ENCODE results near the gene AKT2. TPM values are rescaled to one million over a fixed set of nuclear protein-coding genes. Genes with fewer than 3 reads are reported as not detected.

The AKT2 gene
- total RNA-seq, 1 experiment from 2014 or later: 71.9 TPM

DNA sequence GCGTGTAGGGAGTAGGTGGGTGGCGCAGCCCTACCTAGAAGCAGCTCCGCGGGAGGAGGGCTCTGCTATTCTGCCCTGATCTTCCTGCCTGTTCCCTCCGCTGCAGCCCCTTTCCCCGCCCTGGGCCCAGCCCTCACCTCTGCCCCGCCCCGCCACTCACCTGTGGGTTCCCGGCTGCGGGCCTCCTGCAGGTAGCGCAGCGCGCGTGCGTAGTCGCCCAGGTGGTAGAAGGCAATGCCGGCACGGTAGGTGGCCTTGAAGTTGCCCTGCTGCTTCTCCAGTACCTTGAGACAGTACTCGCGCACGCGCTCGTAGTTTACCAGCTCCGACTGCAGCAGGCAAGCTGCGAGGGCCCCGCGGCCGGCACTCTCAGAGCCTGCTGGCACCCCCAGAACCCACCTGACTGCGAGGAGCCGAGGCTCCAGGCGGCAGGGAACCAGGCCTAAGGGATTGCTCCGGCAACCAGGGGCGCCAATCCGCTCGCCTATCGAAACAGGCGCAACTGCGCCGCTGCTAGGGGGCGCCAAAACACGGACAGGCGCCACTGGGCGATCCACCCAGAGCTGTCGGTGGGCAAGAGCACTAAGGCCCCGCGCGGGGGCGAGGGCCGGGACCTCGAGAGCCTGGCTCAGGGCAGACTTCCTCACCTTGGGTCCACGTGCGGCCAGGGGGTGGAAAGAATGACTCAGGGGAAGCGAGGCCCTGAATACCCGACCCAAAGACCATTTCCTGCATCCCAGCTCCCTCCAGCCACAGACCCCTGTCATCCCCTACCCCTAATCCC, 67.9 kb downstream of the AKT2 start:
- no peak for DNase-seq (ENCODE audit: low read depth in 1 of 2, low spot score in 2 of 2)
- H3K9me3 ChIP-seq (replicated peaks): peaks cover 2% of the 10 kb centered on the region

GRCh38 chr19:40216777-40217026, 68.4 kb downstream of the AKT2 start:
- no peak overlapping the region for H3K4me3 ChIP-seq
- H3K4me1 ChIP-seq (replicated peaks): peaks cover 13% of the 10 kb centered on the region; the same call in 1 of the 2 replicates
- H3K27ac ChIP-seq: no peak overlapping the region
- no peaks in the 10 kb centered on the region for H3K36me3 ChIP-seq
- H3K27me3 ChIP-seq (replicated peaks): peaks cover 29% of the 10 kb centered on the region
- no peak for DNase-seq (ENCODE audit: low read depth in 1 of 2, low spot score in 2 of 2)
- no peaks in the 10 kb centered on the region; the same call in 1 of the 2 replicates for H3K9me3 ChIP-seq (replicated peaks)

More for the DNA sequence above, 67.9 kb downstream of the AKT2 start:
- Histone ChIP-seq H3K4me3 (no peak overlapping the region), H3K27ac (no peak overlapping the region), H3K4me1 (replicated peaks) (peaks cover 13% of the 10 kb centered on the region; the same call in 1 of the 2 replicates), H3K27me3 (replicated peaks) (peaks cover 29% of the 10 kb centered on the region), H3K36me3 (no peaks in the 10 kb centered on the region)

DNA sequence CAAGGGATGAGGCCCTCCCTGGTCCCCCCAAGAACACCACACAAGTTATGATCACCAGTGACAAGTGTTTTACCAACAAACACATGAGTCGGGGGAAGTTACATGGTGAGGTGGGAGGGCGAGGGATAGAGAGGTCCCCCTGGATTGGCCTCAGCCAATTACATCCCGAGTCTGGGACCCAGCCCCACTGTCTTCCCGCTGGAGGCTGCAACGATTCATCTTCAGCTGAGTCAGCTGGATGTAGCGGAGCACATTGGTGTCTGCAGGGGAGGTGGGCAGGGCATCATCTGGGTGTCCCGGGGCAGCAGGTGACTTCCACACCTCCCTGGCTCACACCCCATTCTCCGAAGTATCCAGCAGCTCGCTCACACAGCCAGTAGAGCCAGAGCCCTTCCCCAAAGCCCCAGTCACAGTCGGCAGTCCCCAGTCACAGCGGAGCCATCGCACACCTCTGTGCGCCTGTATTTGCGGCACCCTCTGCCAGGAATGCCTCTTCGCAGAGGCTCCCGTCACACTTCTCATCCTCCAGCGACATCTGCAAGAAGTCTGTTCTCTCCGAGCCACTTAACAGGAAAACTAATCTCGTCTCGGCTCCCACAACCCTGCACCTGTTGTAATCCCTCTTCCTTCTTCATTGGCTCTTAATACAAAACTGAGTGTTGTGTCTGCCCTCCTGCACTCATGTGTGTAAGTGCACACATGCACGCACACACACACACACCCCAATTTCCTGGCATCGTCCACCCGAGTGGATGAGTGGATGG, 69.0 kb downstream of the AKT2 start:
- DNase-seq (ENCODE audit: low read depth in 1 of 2, low spot score in 2 of 2): no peak
- Histone ChIP-seq H3K4me3 (no peak overlapping the region), H3K36me3 (no peaks in the 10 kb centered on the region), H3K9me3 (replicated peaks) (no peaks in the 10 kb centered on the region; the same call in 1 of the 2 replicates), H3K4me1 (replicated peaks) (peaks cover 13% of the 10 kb centered on the region; the same call in 1 of the 2 replicates), H3K27me3 (replicated peaks) (peaks cover 29% of the 10 kb centered on the region), H3K27ac (no peak overlapping the region)

DNA sequence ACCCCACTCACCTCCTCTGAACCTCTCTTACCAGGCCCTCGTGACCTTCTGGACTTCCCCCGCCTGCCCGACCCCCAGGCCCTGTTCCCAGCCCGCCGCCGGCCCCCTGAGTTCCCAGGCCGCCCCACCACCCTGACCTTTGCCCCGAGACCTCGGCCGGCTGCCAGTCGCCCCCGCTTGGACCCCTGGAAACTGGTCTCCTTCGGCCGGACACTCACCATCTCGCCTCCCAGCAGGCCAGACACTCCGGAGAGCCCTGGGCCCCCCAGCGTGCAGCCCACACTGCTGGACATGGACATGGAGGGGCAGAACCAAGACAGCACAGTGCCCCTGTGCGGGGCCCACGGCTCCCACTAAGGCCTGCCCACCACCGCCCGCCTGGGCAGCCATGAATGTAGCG, 70.2 kb downstream of the AKT2 start:
- peaks cover 11% of the 10 kb centered on the region; the same call in 1 of the 2 replicates for H3K4me1 ChIP-seq (replicated peaks)
- no peak overlapping the region for H3K27ac ChIP-seq
- H3K36me3 ChIP-seq: no peaks in the 10 kb centered on the region
- H3K27me3 ChIP-seq (replicated peaks): peaks cover 29% of the 10 kb centered on the region
- no peak for DNase-seq (ENCODE audit: low read depth in 1 of 2, low spot score in 2 of 2)
- H3K4me3 ChIP-seq: no peak overlapping the region
- no peaks in the 10 kb centered on the region; the same call in 1 of the 2 replicates for H3K9me3 ChIP-seq (replicated peaks)

DNA sequence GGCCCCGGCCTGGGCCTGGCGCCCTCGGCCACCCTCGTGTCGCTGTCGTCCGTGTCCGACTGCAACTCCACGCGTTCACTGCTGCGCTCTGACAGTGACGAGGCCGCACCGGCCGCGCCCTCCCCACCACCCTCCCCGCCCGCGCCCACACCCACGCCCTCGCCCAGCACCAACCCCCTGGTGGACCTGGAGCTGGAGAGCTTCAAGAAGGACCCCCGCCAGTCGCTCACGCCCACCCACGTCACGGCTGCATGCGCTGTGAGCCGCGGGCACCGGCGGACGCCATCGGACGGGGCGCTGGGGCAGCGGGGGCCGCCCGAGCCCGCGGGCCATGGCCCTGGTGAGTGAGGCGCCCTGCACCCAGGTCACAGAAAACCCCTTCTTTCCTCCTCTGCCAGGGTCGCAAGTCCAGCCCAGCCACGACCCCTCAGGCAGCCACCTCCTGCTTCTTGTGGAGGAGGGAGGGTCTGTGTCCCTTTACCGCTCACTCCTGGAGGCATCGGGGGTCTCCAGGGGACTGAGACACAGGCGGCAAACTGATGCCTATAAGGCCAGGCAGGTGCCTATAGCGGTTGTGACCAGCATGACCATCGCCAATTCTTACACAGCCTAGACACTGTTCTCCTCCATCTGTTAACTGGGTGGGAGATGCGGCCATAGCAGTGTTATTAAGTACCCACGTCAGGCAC, 71.1 kb downstream of the AKT2 start:
- 0 out of 2 replicates have a peak, but pooled peaks cover 3% of the 10 kb centered on the region for H3K4me1 ChIP-seq (replicated peaks)
- no peak overlapping the region for H3K27ac ChIP-seq

GRCh38 chr19:40213251-40213829, 71.8 kb downstream of the AKT2 start:
- Histone ChIP-seq H3K9me3 (replicated peaks) (no peaks in the 10 kb centered on the region; the same call in 1 of the 2 replicates), H3K27ac (no peak overlapping the region), H3K27me3 (replicated peaks) (peaks cover 20% of the 10 kb centered on the region), H3K36me3 (no peaks in the 10 kb centered on the region), H3K4me3 (no peak overlapping the region), H3K4me1 (replicated peaks) (0 out of 2 replicates have a peak, but pooled peaks cover 3% of the 10 kb centered on the region)
- no peak for DNase-seq (ENCODE audit: low read depth in 1 of 2, low spot score in 2 of 2)

More for the DNA sequence above, 71.1 kb downstream of the AKT2 start:
- Histone ChIP-seq H3K9me3 (replicated peaks) (no peaks in the 10 kb centered on the region; the same call in 1 of the 2 replicates), H3K4me3 (no peak overlapping the region), H3K36me3 (no peaks in the 10 kb centered on the region), H3K27me3 (replicated peaks) (peaks cover 26% of the 10 kb centered on the region)
- no peak for DNase-seq (ENCODE audit: low read depth in 1 of 2, low spot score in 2 of 2)

- no peaks in the 10 kb centered on the region for H3K4me1 ChIP-seq (replicated peaks)
- no peaks in the 10 kb centered on the region for H3K9me3 ChIP-seq (replicated peaks)
- no peaks in the 10 kb centered on the region for H3K27me3 ChIP-seq (replicated peaks)
- DNase-seq (ENCODE audit: low read depth in 1 of 2, low spot score in 2 of 2): no peak
- H3K36me3 ChIP-seq: no peaks in the 10 kb centered on the region
- H3K27ac ChIP-seq: no peak overlapping the region
- no peak overlapping the region for H3K4me3 ChIP-seq
These were observed 74.3 kb downstream of the AKT2 start for GRCh38 chr19:40210889-40211288.

DNA sequence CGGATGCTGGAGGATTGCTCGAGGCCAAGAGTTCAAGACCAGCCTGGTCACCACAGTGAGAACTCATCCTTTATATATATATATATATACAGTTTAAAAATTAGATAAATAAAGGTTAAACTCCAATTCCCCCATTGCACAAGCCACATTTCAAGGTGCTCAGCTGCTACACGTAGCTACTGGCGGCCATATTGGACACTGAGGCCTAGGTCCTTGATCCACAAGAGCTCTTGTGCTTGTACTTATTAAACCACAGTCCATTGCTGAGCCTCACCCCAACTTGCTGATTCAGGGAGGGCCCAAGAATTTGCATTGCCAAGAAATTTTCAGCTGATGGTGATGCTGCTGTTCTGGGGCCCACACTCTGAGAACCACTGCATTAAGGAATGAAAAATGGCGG, 76.5 kb downstream of the AKT2 start:
- no peak for DNase-seq (ENCODE audit: low read depth in 1 of 2, low spot score in 2 of 2)
- no peaks in the 10 kb centered on the region for H3K27me3 ChIP-seq (replicated peaks)

DNA sequence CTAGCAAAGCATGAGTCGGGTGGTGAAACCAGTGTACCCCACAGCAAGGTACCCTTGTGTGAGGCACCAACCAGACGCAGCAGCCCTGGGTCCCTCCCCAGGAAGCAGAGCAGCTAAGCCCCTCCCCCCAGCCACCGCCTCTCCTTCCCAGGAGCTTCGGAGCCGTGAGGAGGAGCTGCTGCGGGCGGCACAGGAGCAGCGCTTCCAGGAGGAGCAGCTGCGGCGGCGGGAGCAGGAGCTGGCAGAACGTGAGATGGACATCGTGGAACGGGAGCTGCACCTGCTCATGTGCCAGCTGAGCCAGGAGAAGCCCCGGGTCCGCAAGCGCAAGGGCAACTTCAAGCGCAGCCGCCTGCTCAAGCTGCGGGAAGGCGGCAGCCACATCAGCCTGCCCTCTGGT, 79.4 kb downstream of the AKT2 start:
- DNase-seq (ENCODE audit: low read depth in 1 of 2, low spot score in 2 of 2): no peak
- Histone ChIP-seq H3K4me1 (replicated peaks) (no peaks in the 10 kb centered on the region), H3K9me3 (replicated peaks) (no peaks in the 10 kb centered on the region)

More for the DNA sequence above, 76.5 kb downstream of the AKT2 start:
- H3K27ac ChIP-seq: no peak overlapping the region
- H3K4me3 ChIP-seq: no peak overlapping the region
- H3K36me3 ChIP-seq: no peaks in the 10 kb centered on the region
- no peaks in the 10 kb centered on the region for H3K4me1 ChIP-seq (replicated peaks)
- no peaks in the 10 kb centered on the region for H3K9me3 ChIP-seq (replicated peaks)

GRCh38 chr19:40204381-40204780, 80.8 kb downstream of the AKT2 start:
- no peaks in the 10 kb centered on the region for H3K4me1 ChIP-seq (replicated peaks)

More for the DNA sequence above, 79.4 kb downstream of the AKT2 start:
- H3K4me3 ChIP-seq: no peak overlapping the region
- H3K36me3 ChIP-seq: no peaks in the 10 kb centered on the region
- no peaks in the 10 kb centered on the region for H3K27me3 ChIP-seq (replicated peaks)
- no peak overlapping the region for H3K27ac ChIP-seq

GRCh38 chr19:40200341-40201099, 84.6 kb downstream of the AKT2 start:
- no peak overlapping the region for H3K27ac ChIP-seq
- no peak for DNase-seq (ENCODE audit: low read depth in 1 of 2, low spot score in 2 of 2)
- no peak overlapping the region for H3K4me3 ChIP-seq
- no peaks in the 10 kb centered on the region for H3K4me1 ChIP-seq (replicated peaks)
- no peaks in the 10 kb centered on the region for H3K9me3 ChIP-seq (replicated peaks)
- no peaks in the 10 kb centered on the region for H3K27me3 ChIP-seq (replicated peaks)
- no peaks in the 10 kb centered on the region for H3K36me3 ChIP-seq

More at GRCh38 chr19:40204381-40204780, 80.8 kb downstream of the AKT2 start:
- no peaks in the 10 kb centered on the region for H3K27me3 ChIP-seq (replicated peaks)
- no peak overlapping the region for H3K4me3 ChIP-seq
- H3K27ac ChIP-seq: no peak overlapping the region
- no peak for DNase-seq (ENCODE audit: low read depth in 1 of 2, low spot score in 2 of 2)
- no peaks in the 10 kb centered on the region for H3K9me3 ChIP-seq (replicated peaks)
- H3K36me3 ChIP-seq: no peaks in the 10 kb centered on the region

- Histone ChIP-seq H3K4me3 (no peak overlapping the region), H3K27me3 (replicated peaks) (no peaks in the 10 kb centered on the region), H3K4me1 (replicated peaks) (no peaks in the 10 kb centered on the region), H3K9me3 (replicated peaks) (no peaks in the 10 kb centered on the region), H3K36me3 (no peaks in the 10 kb centered on the region), H3K27ac (no peak overlapping the region)
- DNase-seq (ENCODE audit: low read depth in 1 of 2, low spot score in 2 of 2): no peak
These were observed 86.7 kb downstream of the AKT2 start for GRCh38 chr19:40198272-40198990.
